Measurements from ENCODE around the gene SMTNL2.
"Not testable (repeated sequence)": the region's sequence is repeated elsewhere in the genome, so short reads cannot be mapped to it uniquely, and the experiment has no call there.

SMTNL2 gene

GRCh38 chr17:4634976-4635375 is 50.6 kb downstream of the SMTNL2 start:
- DNase-seq (ENCODE audit: low read depth in 2 of 2): no peak

- DNase-seq (ENCODE audit: low read depth in 2 of 2): no peak
Measured at GRCh38 chr17:4635823-4636375, 51.6 kb downstream of the SMTNL2 start.

GRCh38 chr17:4636474-4637100 is 52.3 kb downstream of the SMTNL2 start:
- no peak for DNase-seq (ENCODE audit: low read depth in 2 of 2)

GRCh38 chr17:4638766-4639165 is 54.4 kb downstream of the SMTNL2 start:
- DNase-seq (ENCODE audit: low read depth in 2 of 2): not testable (repeated sequence)

GRCh38 chr17:4639301-4640059 is 55.2 kb downstream of the SMTNL2 start:
- not testable (repeated sequence) for DNase-seq (ENCODE audit: low read depth in 2 of 2)

GRCh38 chr17:4640569-4641188 is 56.4 kb downstream of the SMTNL2 start:
- DNase-seq (ENCODE audit: low read depth in 2 of 2): not testable (repeated sequence)

DNA sequence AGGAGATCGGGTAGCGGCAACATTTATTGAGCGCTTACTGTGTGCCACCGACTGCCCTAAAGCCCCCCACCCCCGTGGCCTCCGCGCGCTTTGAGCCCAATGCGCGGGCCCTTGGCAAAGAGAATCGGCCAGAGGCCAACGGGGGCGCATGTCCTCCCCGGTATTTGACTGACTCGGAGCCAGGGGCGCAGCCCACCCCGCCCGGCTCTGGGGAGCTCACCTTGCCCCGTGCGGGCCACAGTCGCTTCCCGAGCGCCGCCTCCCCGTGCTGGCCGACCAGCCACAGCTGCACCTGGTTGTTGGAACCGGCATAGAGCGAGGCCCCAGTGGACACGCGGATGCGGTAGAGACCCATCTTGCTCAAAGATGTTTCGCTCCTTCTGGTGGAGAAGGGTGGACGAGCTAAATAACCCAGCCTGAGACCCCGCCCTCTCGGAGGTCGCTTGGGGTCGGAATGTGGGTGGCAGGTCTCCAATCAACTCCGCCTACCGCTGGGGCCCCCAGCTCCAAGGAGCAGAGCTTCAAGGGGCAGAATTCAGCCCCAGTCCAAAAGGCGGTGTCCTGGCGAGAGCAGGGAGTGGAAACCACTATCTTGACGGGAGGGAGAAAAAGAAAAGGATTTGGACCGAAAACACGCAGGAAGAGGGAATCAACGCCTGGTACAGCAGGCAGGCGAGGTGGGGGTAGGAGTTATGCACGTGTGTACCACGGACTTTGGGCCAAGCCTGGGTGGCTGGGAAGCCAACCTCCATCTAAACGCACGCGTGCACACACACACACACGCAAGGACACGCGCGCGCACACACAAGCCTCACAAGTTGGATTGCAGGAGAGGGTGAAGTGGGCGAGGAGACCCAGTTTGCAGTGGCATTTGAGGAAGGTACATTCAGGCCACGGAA is 57.2 kb downstream of the SMTNL2 start, which contains the start of gene ALOX15:
Gene ALOX15 (minus strand): TSS at position 382 of the 899 bp plus-strand sequence. CDS start 27 bp downstream, at position 355.
- no peak for DNase-seq (ENCODE audit: low read depth in 2 of 2)

DNA sequence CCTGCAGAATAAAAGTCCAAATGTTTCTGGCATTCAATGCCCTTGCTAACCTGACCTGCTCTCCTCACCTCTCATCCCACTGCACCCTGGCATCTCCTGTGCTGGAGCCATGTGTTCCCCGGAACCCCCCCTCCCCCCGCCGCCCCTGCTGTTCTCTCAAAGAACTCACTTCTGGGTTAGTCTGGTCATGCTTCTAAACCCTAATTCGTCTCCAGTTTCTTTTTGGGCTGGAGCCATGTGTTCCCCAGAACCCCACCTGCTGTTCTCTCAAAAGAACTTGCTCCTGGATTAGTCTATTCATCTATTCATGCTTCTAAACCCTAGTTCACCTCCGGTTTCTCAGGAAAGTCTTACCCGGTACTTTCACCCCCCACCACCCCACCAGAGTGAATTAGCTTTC is 58.0 kb downstream of the SMTNL2 start:
- no peak for DNase-seq (ENCODE audit: low read depth in 2 of 2)

- no peak for DNase-seq (ENCODE audit: low read depth in 2 of 2)
Measured at GRCh38 chr17:4643676-4644075, 59.3 kb downstream of the SMTNL2 start.

- no peak for DNase-seq (ENCODE audit: low read depth in 2 of 2)
Measured at GRCh38 chr17:4645642-4646041, 61.3 kb downstream of the SMTNL2 start.

DNA sequence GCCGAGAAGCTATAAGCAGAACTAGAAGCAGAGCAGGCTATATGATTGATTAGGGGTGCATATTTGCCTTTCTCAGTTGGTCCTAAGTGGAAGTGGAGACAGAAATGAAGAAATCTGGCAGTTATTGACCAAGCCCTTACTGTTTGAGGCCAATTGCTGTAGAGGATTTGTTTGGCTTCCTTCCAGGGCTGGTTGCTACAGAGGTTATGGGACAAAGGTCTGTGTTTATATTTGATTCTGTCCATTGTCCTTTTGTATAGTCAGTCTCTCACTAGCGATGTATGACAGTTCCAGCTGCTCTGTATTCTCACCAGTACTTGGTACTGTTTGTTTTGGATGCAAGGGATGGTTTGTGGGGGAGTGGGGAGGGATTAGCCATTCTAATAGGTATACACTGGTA is 64.4 kb downstream of the SMTNL2 start:
- DNase-seq (ENCODE audit: low read depth in 2 of 2): no peak

DNA sequence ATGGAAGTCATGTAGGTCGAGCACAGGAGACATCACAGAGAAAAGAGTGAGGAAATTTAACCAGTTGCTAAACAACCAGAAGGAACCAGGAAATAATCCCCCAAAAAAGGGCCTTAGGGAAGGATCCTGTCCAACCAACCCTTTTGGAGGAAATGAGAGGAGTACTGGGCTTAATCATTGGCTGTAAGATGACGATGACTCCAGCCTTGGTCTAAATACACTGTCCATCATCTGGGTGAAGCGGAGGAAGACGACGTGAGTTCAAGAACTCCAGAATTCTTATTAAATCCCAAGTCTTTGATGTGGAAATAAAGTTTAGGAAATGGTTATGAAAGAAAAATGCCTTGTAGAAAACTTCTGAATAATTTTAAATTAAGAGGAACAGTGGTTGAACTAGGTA is 68.7 kb downstream of the SMTNL2 start:
- no peak for DNase-seq (ENCODE audit: low read depth in 2 of 2)

- DNase-seq (ENCODE audit: low read depth in 2 of 2): not testable (repeated sequence)
Measured at GRCh38 chr17:4655933-4656332, 71.6 kb downstream of the SMTNL2 start.

- DNase-seq (ENCODE audit: low read depth in 2 of 2): no peak
Measured at GRCh38 chr17:4657678-4658077, 73.3 kb downstream of the SMTNL2 start.
